HG03354 (cell line): ENCODE measurements around the gene NECTIN4.
A peak's percentile ranks its signal among the peaks of the same experiment; 100 is the strongest.
"Not testable (repeated sequence)": the region's sequence is repeated elsewhere in the genome, so short reads cannot be mapped to it uniquely, and the experiment has no call there.

Experiments
- ATAC-seq: cut with Tn5 transposase; IDR thresholded peaks from one replicate; pipeline ENCODE4 v1.9.1; 2021; ENCODE audit warnings: mild to moderate bottlenecking; ENCODE audit not compliant: unreplicated experiment, poor library complexity, severe bottlenecking

The NECTIN4 gene

GRCh38 chr1:161068306-161069234, 20.8 kb downstream of the NECTIN4 start:
- peak; percentile 62 for ATAC-seq

- no peak for ATAC-seq
Observed at GRCh38 chr1:161066694-161067093, 22.7 kb downstream of the NECTIN4 start.

GRCh38 chr1:161065681-161066080, 23.7 kb downstream of the NECTIN4 start:
- ATAC-seq, result not testable (repeated sequence)

DNA sequence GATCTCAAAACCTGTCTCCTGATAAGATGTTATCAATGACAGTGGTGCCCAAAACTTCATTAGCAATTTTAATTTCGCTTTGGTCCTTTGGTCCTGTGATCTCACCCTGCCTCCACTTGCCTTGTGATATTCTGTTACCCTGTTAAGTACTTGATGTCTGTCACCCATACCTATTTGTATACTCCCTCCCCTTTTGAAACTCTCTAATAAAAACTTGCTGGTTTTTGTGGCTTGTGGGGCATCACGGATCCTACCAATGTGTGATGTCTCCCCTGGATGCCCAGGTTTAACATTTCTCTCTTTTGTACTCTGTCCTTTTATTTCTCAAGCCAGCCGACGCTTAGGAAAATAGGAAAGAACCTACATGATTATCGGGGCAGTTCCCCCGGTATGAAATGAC, 25.4 kb downstream of the NECTIN4 start:
- ATAC-seq, result not testable (repeated sequence)

DNA sequence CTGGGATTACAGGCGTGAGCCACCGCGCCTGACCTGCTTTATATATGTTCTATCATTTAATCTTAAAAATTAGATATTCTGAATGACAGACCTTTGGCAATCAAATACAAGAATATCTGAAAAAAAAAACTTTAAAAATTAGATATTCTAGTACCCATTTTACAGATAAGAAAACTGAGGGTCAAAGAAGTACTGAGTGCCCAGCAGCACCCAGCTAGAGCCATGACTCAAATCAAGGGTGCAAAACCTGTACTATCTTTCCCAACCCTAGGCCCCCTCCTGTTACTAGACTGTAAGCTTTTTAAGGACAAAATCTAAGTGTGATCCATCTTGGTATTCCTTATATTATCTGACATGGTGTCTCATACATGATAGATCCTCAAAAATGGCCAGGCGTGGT, 27.9 kb downstream of the NECTIN4 start:
- no peak for ATAC-seq

GRCh38 chr1:161059293-161059692, 30.1 kb downstream of the NECTIN4 start:
- no peak for ATAC-seq

GRCh38 chr1:161054805-161055204, 34.6 kb downstream of the NECTIN4 start:
- ATAC-seq, result no peak

DNA sequence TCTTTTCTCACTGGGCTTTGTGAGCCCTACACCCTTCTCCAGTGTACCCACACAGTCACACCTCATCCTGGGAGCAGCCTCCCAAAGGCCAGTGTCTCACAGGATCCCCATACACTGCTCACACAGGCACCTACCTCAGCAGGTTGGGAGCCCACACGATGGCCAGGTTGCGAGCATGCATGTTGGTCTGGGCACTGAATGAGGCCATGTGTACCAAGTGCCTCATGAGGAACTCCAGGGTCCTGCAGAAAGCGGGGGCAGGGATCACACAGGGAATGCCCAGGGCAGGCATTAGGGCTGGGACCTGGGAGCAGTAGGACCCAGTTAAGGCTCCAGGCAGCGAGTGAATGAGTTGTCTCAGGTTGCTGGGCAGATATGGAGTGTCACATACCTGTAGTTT, 35.1 kb downstream of the NECTIN4 start:
- no peak for ATAC-seq

DNA sequence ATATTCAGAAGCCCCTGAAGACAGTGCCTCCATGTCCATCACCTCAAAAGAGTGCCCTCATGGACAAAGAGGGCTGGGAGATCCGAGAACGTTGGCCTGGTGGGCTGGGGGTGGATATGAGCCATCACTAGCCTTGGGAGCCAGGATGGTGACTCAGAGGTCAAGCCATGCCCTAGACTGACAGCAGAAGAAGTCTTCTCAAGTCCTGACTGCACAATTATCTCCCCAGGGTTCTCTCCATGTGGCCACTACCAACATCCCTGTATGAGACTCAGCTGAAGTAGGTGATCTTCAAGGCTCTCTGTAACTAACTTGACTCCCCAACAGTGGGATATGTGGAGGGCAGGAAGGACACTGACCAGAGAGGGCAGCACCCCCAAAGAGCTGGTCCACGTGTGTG, 36.5 kb downstream of the NECTIN4 start:
- ATAC-seq, result no peak

- no peak for ATAC-seq
Observed at GRCh38 chr1:161051219-161051618, 38.1 kb downstream of the NECTIN4 start.

- ATAC-seq, result no peak
Observed at GRCh38 chr1:161048949-161049722, 40.2 kb downstream of the NECTIN4 start.

GRCh38 chr1:161047436-161048420, 41.6 kb downstream of the NECTIN4 start:
- ATAC-seq, result no peak

DNA sequence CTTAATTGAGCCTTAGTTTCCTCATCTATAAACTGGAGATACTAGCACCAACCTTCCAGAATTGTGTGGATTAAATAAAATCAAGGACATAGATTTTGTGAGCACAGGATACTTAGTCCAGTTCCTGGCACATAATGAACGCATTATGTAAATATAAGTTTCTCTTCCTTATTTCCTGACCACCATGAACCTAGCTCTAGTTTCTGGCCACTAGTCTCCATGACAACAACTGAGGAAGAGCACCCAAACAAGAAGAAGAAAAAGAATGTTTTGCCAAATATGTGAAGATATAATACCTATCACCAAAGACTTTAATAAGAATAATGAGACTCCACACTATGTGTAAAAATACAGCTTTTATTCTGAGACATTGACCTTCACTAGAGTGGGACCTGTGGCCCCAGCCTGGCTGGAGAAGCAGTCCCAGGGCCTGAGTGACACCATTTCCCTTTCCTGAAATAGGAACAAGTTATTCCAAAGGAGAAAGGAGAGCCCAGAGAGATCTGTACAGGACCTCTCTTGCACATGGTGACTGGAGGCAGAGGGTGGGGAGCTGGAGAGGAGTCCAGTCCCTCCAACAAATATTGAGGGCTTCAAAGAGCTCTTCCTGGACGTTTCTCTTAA, 42.6 kb downstream of the NECTIN4 start:
- ATAC-seq, result peak; percentile 53

- ATAC-seq, result peak; percentile 58
Observed at GRCh38 chr1:161045736-161046604, 43.4 kb downstream of the NECTIN4 start, which contains the start of gene USF1. Gene USF1, minus strand, starts transcription at chr1:161045977. Its CDS starts 2,702 bp downstream, at chr1:161043275.

GRCh38 chr1:161044908-161045735, 44.2 kb downstream of the NECTIN4 start:
- ATAC-seq, result peak; percentile 58

- ATAC-seq, result no peak
Observed at GRCh38 chr1:161044535-161044907, 44.8 kb downstream of the NECTIN4 start.

DNA sequence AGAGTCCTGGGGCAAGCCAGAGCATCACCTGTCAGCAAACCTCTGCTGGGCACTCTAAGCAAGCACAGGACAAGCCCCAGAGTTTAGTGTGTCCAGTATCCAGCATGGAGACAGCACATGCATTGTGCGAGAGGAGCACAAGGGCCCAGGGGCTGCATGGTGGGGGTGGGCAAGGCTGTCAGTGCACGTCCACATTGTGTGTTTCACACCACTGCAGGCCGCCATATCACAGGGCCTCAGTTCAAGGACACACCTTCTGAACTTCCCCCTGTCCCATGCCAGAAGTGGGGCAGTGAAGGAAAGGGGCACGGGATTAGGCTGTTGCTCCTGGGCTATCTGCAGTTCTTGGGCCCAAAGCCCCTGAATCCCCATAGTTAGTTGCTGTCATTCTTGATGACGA, 49.8 kb downstream of the NECTIN4 start:
- ATAC-seq, result no peak
